Measurements from ENCODE around the gene CDCP2. TPM values are rescaled to one million over a fixed set of nuclear protein-coding genes. Genes with fewer than 3 reads are reported as not detected.

CDCP2 gene
- not detected in 2 replicates for total RNA-seq

DNA sequence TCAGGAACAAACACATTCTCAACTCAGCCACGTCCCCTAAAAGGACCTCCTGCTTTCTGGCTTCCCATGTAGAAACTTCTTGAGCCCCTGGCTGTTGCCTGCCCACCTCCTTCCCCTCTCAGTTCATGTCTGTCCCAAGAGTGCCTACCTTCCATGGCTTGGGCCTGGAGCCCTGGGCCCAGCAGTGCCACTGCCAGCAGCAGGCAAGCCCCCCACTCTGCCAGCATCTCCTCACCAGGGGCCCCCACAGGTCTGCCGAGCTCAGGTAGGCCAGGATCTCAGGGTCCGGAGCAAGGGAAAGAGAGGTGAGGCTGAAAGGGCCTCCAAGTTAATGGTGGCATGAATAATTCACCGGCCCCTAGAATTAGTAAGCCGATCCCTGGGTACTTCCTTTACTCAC is at the start of gene CDCP2:
TSS of gene CDCP2 (minus strand) at position 305 of the 400 bp plus-strand sequence. CDS start at position 227, 78 bp downstream.

DNA sequence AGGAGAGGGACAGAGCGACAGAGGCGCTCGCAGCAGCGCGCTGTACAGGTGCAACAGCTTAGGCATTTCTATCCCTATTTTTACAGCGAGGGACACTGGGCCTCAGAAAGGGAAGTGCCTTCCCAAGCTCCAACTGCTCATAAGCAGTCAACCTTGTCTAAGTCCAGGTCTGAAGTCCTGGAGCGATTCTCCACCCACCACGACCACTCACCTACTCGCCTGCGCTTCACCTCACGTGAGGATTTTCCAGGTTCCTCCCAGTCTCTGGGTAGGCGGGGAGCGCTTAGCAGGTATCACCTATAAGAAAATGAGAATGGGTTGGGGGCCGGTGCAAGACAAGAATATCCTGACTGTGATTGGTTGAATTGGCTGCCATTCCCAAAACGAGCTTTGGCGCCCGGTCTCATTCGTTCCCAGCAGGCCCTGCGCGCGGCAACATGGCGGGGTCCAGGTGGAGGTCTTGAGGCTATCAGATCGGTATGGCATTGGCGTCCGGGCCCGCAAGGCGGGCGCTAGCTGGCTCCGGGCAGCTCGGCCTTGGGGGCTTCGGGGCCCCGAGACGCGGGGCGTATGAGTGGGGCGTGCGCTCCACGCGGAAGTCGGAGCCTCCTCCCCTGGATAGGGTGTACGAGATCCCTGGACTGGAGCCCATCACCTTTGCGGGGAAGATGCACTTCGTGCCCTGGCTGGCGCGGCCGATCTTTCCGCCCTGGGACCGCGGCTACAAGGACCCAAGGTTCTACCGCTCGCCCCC is 47.1 kb upstream of the CDCP2 start, which contains the start of the genes CYB5RL and MRPL37:
TSS of gene CYB5RL (minus strand) at position 266 of the 754 bp plus-strand sequence. CDS start 4,414 bp downstream, outside the sequence.
TSS of gene MRPL37 (plus strand) at position 403 of the 754 bp plus-strand sequence. CDS start at position 480, 77 bp downstream.

Other genes starting within 250 kb of the CDCP2 start
- gene IFT25, start 207.3 kb downstream of the CDCP2 start, total RNA-seq: 16.8 and 20.9 TPM in 2 replicates
- gene LRRC42, start 206.7 kb downstream of the CDCP2 start, total RNA-seq: 25.9 and 29.2 TPM in 2 replicates
- gene LDLRAD1, start 134.8 kb downstream of the CDCP2 start, total RNA-seq: not detected in 2 replicates
- 170 and 194 TPM in 2 replicates for gene TMEM59, start 99.8 kb downstream of the CDCP2 start, total RNA-seq
- gene TCEANC2, start 99.4 kb downstream of the CDCP2 start, total RNA-seq: 2.3 and 3.1 TPM in 2 replicates
- 3.4 and 5.4 TPM in 2 replicates for gene CYB5RL, start 47.0 kb upstream of the CDCP2 start, total RNA-seq
- gene MRPL37, start 47.2 kb upstream of the CDCP2 start, total RNA-seq: 155 and 158 TPM in 2 replicates

Measured in mammary microvascular endothelial cell (primary cell).